Sigmoid colon (tissue), 7 donors: ENCODE measurements around the gene PLXNB2. TPM values are rescaled to one million over a fixed set of nuclear protein-coding genes. Genes with fewer than 3 reads are reported as not detected.

Experiments
- DNase-seq: peaks from one replicate; pipeline ENCODE4 v3.0.0-alpha.2; 2019
- H3K27ac ChIP-seq, 4 donors: fragments of 200-600 bp; sonication (generic); one replicate each; pipeline ENCODE4 v1.5.1; 2016 to 2019; ENCODE audit warnings: mild to moderate bottlenecking in 1 of 4
- H3K27me3 ChIP-seq, 3 donors: fragments of 200-600 bp; sonication (generic); one replicate each; pipeline ENCODE4 v1.5.1; 2019; ENCODE audit warnings: mild to moderate bottlenecking in 1 of 3
- H3K36me3 ChIP-seq, 4 donors: fragments of 200-600 bp; sonication (generic); one replicate each; pipeline ENCODE4 v1.5.1; 2016 to 2019
- H3K4me1 ChIP-seq, 4 donors: fragments of 200-600 bp; sonication (generic); one replicate each; pipeline ENCODE4 v1.5.1; 2017 to 2019
- H3K4me3 ChIP-seq, 4 donors: fragments of 200-600 bp; sonication (generic); one replicate each; pipeline ENCODE4 v1.5.1; 2017 to 2019; ENCODE audit warnings: mild to moderate bottlenecking in 2 of 4, moderate library complexity in 1 of 4
- H3K9me3 ChIP-seq, 4 donors: fragments of 200-600 bp in 3 of 4; sonication (generic) in 3 of 4; one replicate each; pipeline versions ENCODE4 v1.5.1 to v1.6.1; 2013 to 2019
- CTCF ChIP-seq, 4 experiments: fragments of 450-650 bp in 3 of 4; fragments of 200-600 bp in 1 of 4; IDR thresholded peaks; one replicate each; pipeline ENCODE4 v1.5.1; 2016 to 2019; ENCODE audit warnings: antibody characterized with exemption in 4 of 4, mild to moderate bottlenecking in 3 of 4, moderate library complexity in 2 of 4
- EP300 ChIP-seq, 4 donors: sonication (generic); formaldehyde crosslinking; IDR thresholded peaks; one replicate each; pipeline ENCODE4 v1.6.1; 2017; ENCODE audit warnings: antibody characterized with exemption in 4 of 4
- POLR2A ChIP-seq, 2 donors: fragments of 450-650 bp; IDR thresholded peaks; one replicate each; pipeline ENCODE4 v1.6.1; 2016; ENCODE audit warnings: antibody characterized with exemption in 2 of 2, mild to moderate bottlenecking in 2 of 2, moderate library complexity in 2 of 2
- POLR2AphosphoS5 ChIP-seq, 4 donors: sonication (generic); formaldehyde crosslinking; IDR thresholded peaks; one replicate each; pipeline ENCODE4 v1.6.1; 2017; ENCODE audit warnings: antibody characterized with exemption in 4 of 4
- WGBS, 2 donors: extraction: QIAGEN DNeasy Blood & Tissue Kit; methylation state at CpG; one replicate each; pipeline ENCODE4 v1.1.7; 2013; 5-methylcytosine and 5-hydroxymethylcytosine counted together
- intact Hi-C: fragments of 100-400 bp; cut with DNase I; formaldehyde crosslinking; loops from one replicate; pipeline ENCODE4 v1.15.1; 2023
- polyA plus RNA-seq, 3 donors: library from polyadenylated mRNA; stranded (reverse); fragments of 200-250 nt; gene quantifications; one replicate each; pipeline ENCODE4 v1.2.3, GENCODE V29; 2013
- total RNA-seq, 4 donors: library from RNA; depleted of rRNA; stranded (reverse); fragments of >200 nt; gene quantifications; one replicate each; pipeline ENCODE4 v1.1.0, GENCODE V29; 2016
- donor health status: healthy with polysubstance abuse.
- donor health status: Bipolar disorder and iron deficiency.
- donor health status: healthy.

The PLXNB2 gene
- total and polyA plus RNA-seq, 7 donors, result 18.6 to 150 (median 67.5) TPM

GRCh38 chr22:50329236-50329635, 21.8 kb upstream of the PLXNB2 start:
- intact Hi-C loops, result loop anchor here (5.0 kb wide), 1 partner anchor 37 kb away; no protein-coding TSS in a partner anchor
- peaks cover 0 to 18% (median 16%) of the 10 kb centered on the region in 4 donors for H3K4me1 ChIP-seq
- no peak for DNase-seq
- H3K9me3 ChIP-seq, result no peaks in the 10 kb centered on the region
- H3K27me3 ChIP-seq, result no peaks in the 10 kb centered on the region
- no peak overlapping the region for H3K4me3 ChIP-seq
- 88 to 93% methylated on average over 6 of the region's 6 CpGs for WGBS, 2 donors
- H3K36me3 ChIP-seq, result no peaks in the 10 kb centered on the region
- no peak overlapping the region for H3K27ac ChIP-seq
- TF ChIP-seq POLR2AphosphoS5 (IDR thresholded peaks at IDR 0.05) (no peak), CTCF (IDR thresholded peaks at IDR 0.05) (no peak), POLR2A (IDR thresholded peaks at IDR 0.05) (no peak), EP300 (IDR thresholded peaks at IDR 0.05) (no peak)

GRCh38 chr22:50327711-50328019, 20.2 kb upstream of the PLXNB2 start:
- intact Hi-C loops, result loop anchor here (2.0 to 5.0 kb wide), 3 partner anchors 15 to 35 kb away; partner anchors contain the start of genes PLXNB2 and PPP6R2
- Histone ChIP-seq H3K36me3 (no peaks in the 10 kb centered on the region), H3K27me3 (no peaks in the 10 kb centered on the region), H3K27ac (peak overlapping the region; percentile 89 to 96 (median 93)), H3K4me3 (peak overlapping the region; percentile 63 to 81 (median 70)), H3K4me1 (peaks cover 0 to 18% (median 16%) of the 10 kb centered on the region in 4 donors), H3K9me3 (no peaks in the 10 kb centered on the region)
- TF ChIP-seq EP300 (IDR thresholded peaks at IDR 0.05) (no peak), POLR2A (IDR thresholded peaks at IDR 0.05) (no peak)
- 71 to 75% methylated on average over 22 of the region's 22 CpGs for WGBS, 2 donors
- DNase-seq, result no peak

- WGBS, 2 donors, result 1% methylated on average over 105 of the region's 105 CpGs
- DNase-seq, result peak; percentile 88
These were observed 19.7 kb upstream of the PLXNB2 start, which contains the start of gene DENND6B for GRCh38 chr22:50326956-50327710. DENND6B (minus strand) TSS chr22:50327012; CDS start chr22:50326988, 24 bp downstream.

GRCh38 chr22:50326225-50326955, 18.9 kb upstream of the PLXNB2 start:
- no peaks in the 10 kb centered on the region for H3K27me3 ChIP-seq
- WGBS, 2 donors, result 13 to 18% methylated on average over 56 of the region's 56 CpGs
- H3K36me3 ChIP-seq, result no peaks in the 10 kb centered on the region
- peak overlapping the region; percentile 49 to 96 (median 93) for H3K27ac ChIP-seq
- H3K4me1 ChIP-seq, result peaks cover 0 to 18% (median 16%) of the 10 kb centered on the region in 4 donors
- intact Hi-C loops, result loop anchor here (1.0 to 5.0 kb wide), 4 partner anchors 16 to 51 kb away; partner anchors contain the start of genes PLXNB2 and PPP6R2
- DNase-seq, result no peak
- H3K9me3 ChIP-seq, result no peaks in the 10 kb centered on the region
- no peak for TF ChIP-seq POLR2A (IDR thresholded peaks at IDR 0.05)
- no peak for TF ChIP-seq POLR2AphosphoS5 (IDR thresholded peaks at IDR 0.05)
- no peak for TF ChIP-seq EP300 (IDR thresholded peaks at IDR 0.05)
- no peak for TF ChIP-seq CTCF (IDR thresholded peaks at IDR 0.05)
- peak overlapping the region; percentile 46 to 81 (median 70) for H3K4me3 ChIP-seq

More at GRCh38 chr22:50326956-50327710, 19.7 kb upstream of the PLXNB2 start, which contains the start of gene DENND6B:
- intact Hi-C loops, result loop anchor here (1.0 to 5.0 kb wide), 4 partner anchors 16 to 52 kb away; partner anchors contain the start of genes PLXNB2 and PPP6R2
- Histone ChIP-seq H3K27ac (peak within 1 kb of the TSS; percentile 89 to 96 (median 93)), H3K36me3 (no peaks in the 10 kb centered on the region), H3K4me3 (peak within 1 kb of the TSS; percentile 63 to 81 (median 70)), H3K4me1 (peaks cover 0 to 18% (median 16%) of the 10 kb centered on the region in 4 donors), H3K9me3 (no peaks in the 10 kb centered on the region), H3K27me3 (no peaks in the 10 kb centered on the region)
- TF ChIP-seq CTCF (IDR thresholded peaks at IDR 0.05), result peak in 2 of 4 experiments; percentile 35 to 40
- TF ChIP-seq POLR2AphosphoS5 (IDR thresholded peaks at IDR 0.05), result peak in 2 of 4 donors; percentile 74
- no peak for TF ChIP-seq EP300 (IDR thresholded peaks at IDR 0.05)
